Activated CD4-positive, alpha-beta T cell treated with anti-CD3 and anti-CD28 coated beads for 4 hours (primary cell): ENCODE data around the gene ATF6.
A peak's percentile ranks its signal among the peaks of the same experiment; 100 is the strongest.

Experiments
- DNase-seq, 2 donors: peaks; one replicate each; pipeline ENCODE4 v3.0.0-alpha.2; 2020

ATF6 gene

GRCh38 chr1:161905269-161905884 lies 139.3 kb downstream of the ATF6 start:
- peak in 1 of 2 donors; percentile 34 for DNase-seq

GRCh38 chr1:161907265-161907664 lies 141.1 kb downstream of the ATF6 start:
- DNase-seq = no peak

- no peak for DNase-seq
Measured at GRCh38 chr1:161908264-161908663, 142.1 kb downstream of the ATF6 start.

- no peak for DNase-seq
Measured at GRCh38 chr1:161910604-161911003, 144.5 kb downstream of the ATF6 start.

- no peak for DNase-seq
Measured at GRCh38 chr1:161913482-161914140, 147.5 kb downstream of the ATF6 start.

- DNase-seq = no peak
Measured at GRCh38 chr1:161914595-161914994, 148.5 kb downstream of the ATF6 start.

GRCh38 chr1:161915051-161915503 lies 149.0 kb downstream of the ATF6 start:
- DNase-seq = peak; percentile 12 to 15

- no peak for DNase-seq
Measured at GRCh38 chr1:161915978-161916377, 149.9 kb downstream of the ATF6 start.

GRCh38 chr1:161919229-161919628 lies 153.1 kb downstream of the ATF6 start:
- DNase-seq = no peak

GRCh38 chr1:161921491-161921890 lies 155.4 kb downstream of the ATF6 start:
- no peak for DNase-seq

GRCh38 chr1:161921990-161922389 lies 155.9 kb downstream of the ATF6 start:
- no peak for DNase-seq

- DNase-seq = no peak
Measured at GRCh38 chr1:161928056-161928455, 161.9 kb downstream of the ATF6 start.

GRCh38 chr1:161929137-161929536 lies 163.0 kb downstream of the ATF6 start:
- no peak for DNase-seq

- no peak for DNase-seq
Measured at GRCh38 chr1:161930064-161930463, 163.9 kb downstream of the ATF6 start.

- DNase-seq = no peak
Measured at GRCh38 chr1:161932668-161933067, 166.5 kb downstream of the ATF6 start.

- no peak for DNase-seq
Measured at GRCh38 chr1:161933592-161934588, 167.8 kb downstream of the ATF6 start.

- DNase-seq = no peak
Measured at GRCh38 chr1:161935264-161935663, 169.1 kb downstream of the ATF6 start.

GRCh38 chr1:161936786-161937185 lies 170.7 kb downstream of the ATF6 start:
- no peak for DNase-seq

- DNase-seq = no peak
Measured at GRCh38 chr1:161940866-161941591, 174.9 kb downstream of the ATF6 start.

GRCh38 chr1:161941726-161942436 lies 175.8 kb downstream of the ATF6 start:
- DNase-seq = no peak

GRCh38 chr1:161943737-161944136 lies 177.6 kb downstream of the ATF6 start:
- DNase-seq = no peak

GRCh38 chr1:161944381-161944780 lies 178.3 kb downstream of the ATF6 start:
- no peak for DNase-seq
